Psoas muscle (tissue), 8 donors: Measurements from ENCODE around the gene ADGRD1. TPM values are rescaled to one million over a fixed set of nuclear protein-coding genes. Genes with fewer than 3 reads are reported as not detected.

Source experiments
- ATAC-seq, 4 donors: fragments of 200-7000 bp; cut with Tn5 transposase; one replicate each; pipeline ENCODE4 v1.9.1; 2020; ENCODE audit warnings: moderate library complexity in 3 of 4, mild to moderate bottlenecking in 2 of 4
- DNase-seq, 2 donors: peaks; one replicate each; pipeline ENCODE4 v3.0.0-alpha.2; 2020
- H3K27ac ChIP-seq: fragments of 200-600 bp; one replicate; pipeline ENCODE4 v1.8.0; 2022
- H3K27me3 ChIP-seq, 3 donors: fragments of 200-600 bp in 1 of 3; one replicate each; pipeline versions ENCODE4 v1.6.1 to v1.8.0; 2013 to 2022; ENCODE audit warnings: low read length in 2 of 3, mild to moderate bottlenecking in 2 of 3, moderate library complexity in 1 of 3; ENCODE audit not compliant: insufficient read depth in 3 of 3
- H3K36me3 ChIP-seq, 2 donors: fragments of 200-600 bp in 1 of 2; one replicate each; pipeline versions ENCODE4 v1.6.1 to v1.8.0; 2013 to 2022; ENCODE audit warnings: low read depth in 1 of 2, mild to moderate bottlenecking in 1 of 2, moderate library complexity in 1 of 2; ENCODE audit not compliant: insufficient read depth in 1 of 2
- H3K4me1 ChIP-seq: fragments of 200-600 bp; one replicate; pipeline ENCODE4 v1.8.0; 2022
- H3K4me3 ChIP-seq: fragments of 200-600 bp; one replicate; pipeline ENCODE4 v1.8.0; 2022; ENCODE audit warnings: mild to moderate bottlenecking
- H3K9me3 ChIP-seq: fragments of 200-600 bp; one replicate; pipeline ENCODE4 v1.8.0; 2022
- WGBS, 3 donors: extraction: QIAGEN DNeasy Blood & Tissue Kit; methylation state at CpG; one replicate each; pipeline versions ENCODE4 v1.1.6 to v1.1.7; 2013; 5-methylcytosine and 5-hydroxymethylcytosine counted together
- intact Hi-C, 2 donors: fragments of 100-400 bp; cut with DNase I; formaldehyde crosslinking; loops; one replicate each; pipeline versions ENCODE4 v1.11.0 to v1.14.2; 2022
- polyA plus RNA-seq, 3 donors: library from polyadenylated mRNA; stranded (reverse); fragments of 200-250 nt; gene quantifications; one replicate each; pipeline ENCODE4 v1.2.3, GENCODE V29; 2013
- total RNA-seq, 4 donors: library from RNA; stranded (reverse); fragmentation: NEBNext Ultra II Directional in 2 of 4; extraction: Animal tissue kit (Norgen Biotek cat#: 25700) in 2 of 4; gene quantifications; one replicate each; pipeline versions ENCODE4 v1.2.1 to v1.2.4, GENCODE V29; 2021 to 2023
- TF ChIP-seq, protein P1 (sequence below): fragments of 200-600 bp; IDR thresholded peaks from one replicate; pipeline ENCODE4 v1.8.0; 2022; ENCODE audit warnings: antibody characterized with exemption
- donor health status: healthy with polysubstance abuse.
- donor health status: DM: no; HTN: no; CAD: no; lungs with moderate emphysema.
- donor health status: Bipolar disorder and iron deficiency.
- donor health status: healthy.
- donor health status: DM: yes; HTN: yes; CAD: no.
- donor health status: DM: no; HTN: no; CAD: no.
- donor health status: DM: no; HTN: no; CAD: no.
- donor health status: DM: yes; HTN: yes; CAD: no.

The ADGRD1 gene
- total and polyA plus RNA-seq, 7 donors: 2.1 to 11.6 (median 3.6) TPM

- TF ChIP-seq, protein P1, sequence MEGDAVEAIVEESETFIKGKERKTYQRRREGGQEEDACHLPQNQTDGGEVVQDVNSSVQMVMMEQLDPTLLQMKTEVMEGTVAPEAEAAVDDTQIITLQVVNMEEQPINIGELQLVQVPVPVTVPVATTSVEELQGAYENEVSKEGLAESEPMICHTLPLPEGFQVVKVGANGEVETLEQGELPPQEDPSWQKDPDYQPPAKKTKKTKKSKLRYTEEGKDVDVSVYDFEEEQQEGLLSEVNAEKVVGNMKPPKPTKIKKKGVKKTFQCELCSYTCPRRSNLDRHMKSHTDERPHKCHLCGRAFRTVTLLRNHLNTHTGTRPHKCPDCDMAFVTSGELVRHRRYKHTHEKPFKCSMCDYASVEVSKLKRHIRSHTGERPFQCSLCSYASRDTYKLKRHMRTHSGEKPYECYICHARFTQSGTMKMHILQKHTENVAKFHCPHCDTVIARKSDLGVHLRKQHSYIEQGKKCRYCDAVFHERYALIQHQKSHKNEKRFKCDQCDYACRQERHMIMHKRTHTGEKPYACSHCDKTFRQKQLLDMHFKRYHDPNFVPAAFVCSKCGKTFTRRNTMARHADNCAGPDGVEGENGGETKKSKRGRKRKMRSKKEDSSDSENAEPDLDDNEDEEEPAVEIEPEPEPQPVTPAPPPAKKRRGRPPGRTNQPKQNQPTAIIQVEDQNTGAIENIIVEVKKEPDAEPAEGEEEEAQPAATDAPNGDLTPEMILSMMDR: no peak
- H3K36me3 ChIP-seq: no peaks in the 10 kb centered on the region
- H3K27ac ChIP-seq: no peak overlapping the region
- peaks cover 7% of the 10 kb centered on the region for H3K4me1 ChIP-seq
- DNase-seq (no peak), ATAC-seq (no peak)
- H3K9me3 ChIP-seq: no peaks in the 10 kb centered on the region
- intact Hi-C loops: no loop called here
- 93 to 96% (median 94%) methylated on average over 16 to 17 of the region's 17 CpGs for WGBS, 3 donors
- H3K4me3 ChIP-seq: no peak overlapping the region
- H3K27me3 ChIP-seq: no peaks in the 10 kb centered on the region
Measured at GRCh38 chr12:131008913-131009270, 55.2 kb downstream of the ADGRD1 start.

- Histone ChIP-seq H3K36me3 (no peaks in the 10 kb centered on the region), H3K4me1 (peaks cover 7% of the 10 kb centered on the region), H3K27ac (no peak overlapping the region), H3K9me3 (no peaks in the 10 kb centered on the region), H3K4me3 (no peak overlapping the region), H3K27me3 (no peaks in the 10 kb centered on the region)
- TF ChIP-seq, protein P1: no peak
- no peak for DNase-seq
- 90 to 95% (median 91%) methylated on average over 21 of the region's 21 CpGs for WGBS, 3 donors
- intact Hi-C loops: no loop called here
- ATAC-seq: no peak
Measured at GRCh38 chr12:131009595-131010395, 56.1 kb downstream of the ADGRD1 start.

DNA sequence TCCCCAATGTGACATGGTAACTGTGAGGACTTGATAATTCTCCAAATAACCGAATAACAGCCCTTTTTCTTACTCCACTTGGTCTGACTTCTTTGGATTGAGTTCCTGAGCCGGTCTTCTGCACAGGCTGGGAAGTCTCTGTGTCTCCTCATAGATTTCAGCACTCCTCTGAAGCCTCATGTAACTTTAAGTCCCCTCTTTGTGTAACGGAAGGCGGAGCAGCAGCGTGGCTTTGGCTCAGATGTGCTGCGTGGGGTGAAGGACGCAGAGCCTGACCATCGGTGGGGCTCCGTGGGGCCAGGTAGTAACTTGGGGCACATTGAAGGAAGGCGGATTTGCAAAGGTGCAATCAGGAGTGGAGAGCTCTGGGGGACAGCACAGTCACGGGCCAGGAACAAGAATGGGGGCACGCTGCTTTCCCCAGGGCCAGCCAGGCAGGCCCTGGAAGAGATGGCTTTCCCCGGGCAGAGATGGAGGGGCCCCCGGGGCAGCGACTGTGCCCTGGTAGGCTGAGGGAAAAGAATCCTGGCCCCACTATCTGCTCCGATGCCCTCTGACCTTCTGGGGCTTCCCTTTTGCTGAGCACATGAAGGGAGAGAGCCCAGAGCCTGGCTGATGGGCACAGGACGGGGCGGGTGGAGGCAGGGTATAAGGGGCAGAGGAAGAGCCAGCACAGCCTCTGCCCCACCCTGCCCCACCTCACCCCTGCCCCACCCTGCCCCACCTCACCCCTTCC lies 56.9 kb downstream of the ADGRD1 start:
- H3K27me3 ChIP-seq: no peaks in the 10 kb centered on the region
- H3K4me3 ChIP-seq: no peak overlapping the region
- TF ChIP-seq, protein P1: no peak
- DNase-seq (no peak), ATAC-seq (no peak)
- no peaks in the 10 kb centered on the region for H3K36me3 ChIP-seq
- H3K9me3 ChIP-seq: no peaks in the 10 kb centered on the region
- WGBS, 3 donors: 83 to 90% (median 90%) methylated on average over 16 to 18 of the region's 18 CpGs
- peaks cover 7% of the 10 kb centered on the region for H3K4me1 ChIP-seq
- no peak overlapping the region for H3K27ac ChIP-seq
- intact Hi-C loops: no loop called here

- ATAC-seq (peak in 2 of 4 donors; percentile 40 to 53), DNase-seq (peak; percentile 73 to 77)
- H3K4me3 ChIP-seq: no peak overlapping the region
- no peaks in the 10 kb centered on the region for H3K36me3 ChIP-seq
- peaks cover 7% of the 10 kb centered on the region for H3K4me1 ChIP-seq
- TF ChIP-seq, protein P1: no peak
- 75 to 80% (median 79%) methylated on average over 40 of the region's 40 CpGs for WGBS, 3 donors
- H3K27ac ChIP-seq: no peak overlapping the region
- H3K9me3 ChIP-seq: no peaks in the 10 kb centered on the region
- intact Hi-C loops: no loop called here
- no peaks in the 10 kb centered on the region for H3K27me3 ChIP-seq
Measured at GRCh38 chr12:131011165-131012079, 57.7 kb downstream of the ADGRD1 start.
